Effector memory CD8-positive, alpha-beta T cell (primary cell): ENCODE measurements around the gene PDLIM4.

Source experiments
- ATAC-seq: fragments of 150-1000 bp; cut with Tn5 transposase; replicated peaks from 2 replicates; pipeline ENCODE4 v1.10.0; 2021; ENCODE audit warnings: mild to moderate bottlenecking, moderate library complexity
- DNase-seq, 3 experiments: peaks; one replicate each; pipeline ENCODE4 v3.0.0; 2021
- H3K27ac Mint-ChIP-seq, 2 donors: one replicate each; pipeline ENCODE4 v1.8.0; 2022; ENCODE audit warnings: mild to moderate bottlenecking in 2 of 2, mixed read lengths in 2 of 2, moderate library complexity in 2 of 2
- H3K27me3 Mint-ChIP-seq, 2 donors: one replicate each; pipeline ENCODE4 v1.8.0; 2022; ENCODE audit warnings: mixed read lengths in 2 of 2
- H3K36me3 Mint-ChIP-seq: one replicate; pipeline ENCODE4 v1.8.0; 2022; ENCODE audit warnings: mild to moderate bottlenecking, moderate library complexity, mixed read lengths; ENCODE audit not compliant: insufficient read depth
- H3K4me1 Mint-ChIP-seq, 2 donors: one replicate each; pipeline ENCODE4 v1.8.0; 2022; ENCODE audit warnings: low read depth in 2 of 2, mixed read lengths in 2 of 2
- H3K4me3 Mint-ChIP-seq, 2 donors: one replicate each; pipeline ENCODE4 v1.8.0; 2022; ENCODE audit warnings: mild to moderate bottlenecking in 2 of 2, mixed read lengths in 2 of 2, moderate library complexity in 2 of 2
- H3K9me3 Mint-ChIP-seq, 2 donors: one replicate each; pipeline ENCODE4 v1.8.0; 2022; ENCODE audit warnings: mixed read lengths in 2 of 2

PDLIM4 gene

DNA sequence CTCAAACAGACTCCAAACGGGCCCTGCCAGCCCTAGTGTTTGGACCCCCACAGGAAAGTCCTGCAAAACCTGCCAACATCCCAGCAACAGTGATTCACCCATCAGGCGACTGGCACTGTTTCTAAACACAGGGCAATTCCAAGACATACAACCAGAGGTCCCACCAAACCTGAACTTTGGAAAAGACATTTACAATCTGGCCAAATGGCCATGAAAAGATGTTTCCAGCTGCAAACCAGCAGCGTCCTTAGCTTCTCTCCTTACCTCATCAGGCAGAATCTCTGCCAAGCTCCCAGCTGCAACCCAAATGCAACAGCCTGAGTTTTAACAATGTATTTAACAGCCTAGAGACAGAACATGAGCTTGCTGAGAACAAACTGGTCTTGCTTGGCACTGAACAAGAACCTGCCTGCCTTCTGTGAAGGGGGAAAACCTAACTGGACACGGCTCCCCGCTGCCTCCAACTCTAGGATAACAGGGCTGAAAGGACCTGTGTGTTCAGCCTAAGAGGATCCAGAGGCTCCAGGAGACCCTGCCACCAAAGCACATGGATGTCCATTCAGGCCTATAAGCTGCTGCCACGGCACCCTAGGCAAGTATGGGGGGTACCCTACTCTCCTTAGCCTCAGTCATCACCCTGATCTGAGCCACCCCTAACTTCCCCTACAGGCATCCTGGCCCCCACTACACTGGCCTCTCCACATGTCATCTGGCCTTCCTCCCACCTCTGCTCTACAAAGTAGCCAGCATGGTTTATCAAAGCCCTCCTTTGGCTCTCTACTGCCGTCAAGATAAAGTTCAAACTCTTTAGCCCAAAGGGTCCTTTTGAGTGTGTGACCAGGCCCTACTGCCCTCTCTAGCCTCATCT, 35.5 kb upstream of the PDLIM4 start:
- DNase-seq: no peak
- H3K36me3 Mint-ChIP-seq: no peaks in the 10 kb centered on the region
- H3K9me3 Mint-ChIP-seq: no peaks in the 10 kb centered on the region
- no peak for ATAC-seq
- H3K27me3 Mint-ChIP-seq: no peaks in the 10 kb centered on the region
- H3K4me1 Mint-ChIP-seq: peaks cover 0 to 2% of the 10 kb centered on the region in 2 donors
- no peak overlapping the region for H3K27ac Mint-ChIP-seq
- H3K4me3 Mint-ChIP-seq: no peak overlapping the region

GRCh38 chr5:132222649-132223038, 34.9 kb upstream of the PDLIM4 start:
- DNase-seq: no peak
- no peak overlapping the region for H3K27ac Mint-ChIP-seq
- H3K27me3 Mint-ChIP-seq: no peaks in the 10 kb centered on the region
- no peak overlapping the region for H3K4me3 Mint-ChIP-seq
- ATAC-seq: no peak
- no peaks in the 10 kb centered on the region for H3K36me3 Mint-ChIP-seq
- H3K4me1 Mint-ChIP-seq: peaks cover 0 to 2% of the 10 kb centered on the region in 2 donors
- H3K9me3 Mint-ChIP-seq: no peaks in the 10 kb centered on the region

DNA sequence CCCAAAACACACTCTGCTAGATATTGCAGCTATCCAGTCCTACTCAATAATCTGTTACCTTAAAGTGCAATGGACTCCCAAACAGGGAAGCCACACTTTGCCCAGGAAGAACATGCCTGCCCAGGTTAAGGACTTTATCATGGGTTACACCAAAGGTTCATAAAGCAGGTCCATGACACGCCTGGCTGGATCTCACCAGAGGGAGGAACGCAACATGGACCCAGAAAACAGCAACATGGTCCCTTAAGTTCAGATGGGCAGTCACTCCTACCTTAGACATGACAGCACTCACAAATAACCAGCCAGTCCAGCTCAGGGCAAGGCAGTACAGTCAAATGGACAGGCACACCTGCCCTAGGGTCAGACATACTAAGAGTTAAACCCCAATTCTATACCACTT, 33.6 kb upstream of the PDLIM4 start:
- H3K36me3 Mint-ChIP-seq: no peaks in the 10 kb centered on the region
- DNase-seq (no peak), ATAC-seq (no peak)
- H3K4me3 Mint-ChIP-seq: no peak overlapping the region
- peaks cover 0 to 4% of the 10 kb centered on the region in 2 donors for H3K4me1 Mint-ChIP-seq
- H3K27ac Mint-ChIP-seq: no peak overlapping the region
- no peaks in the 10 kb centered on the region for H3K9me3 Mint-ChIP-seq
- peaks cover under 1 to 2% of the 10 kb centered on the region in 2 donors for H3K27me3 Mint-ChIP-seq

- H3K4me1 Mint-ChIP-seq: peaks cover 0 to 7% of the 10 kb centered on the region in 2 donors
- no peak overlapping the region for H3K27ac Mint-ChIP-seq
- DNase-seq (no peak), ATAC-seq (no peak)
- H3K27me3 Mint-ChIP-seq: peaks cover 9% of the 10 kb centered on the region in 2 donors
- H3K4me3 Mint-ChIP-seq: no peak overlapping the region
- H3K9me3 Mint-ChIP-seq: no peaks in the 10 kb centered on the region
- no peaks in the 10 kb centered on the region for H3K36me3 Mint-ChIP-seq
Observed at GRCh38 chr5:132224716-132225115, 32.8 kb upstream of the PDLIM4 start.

- Mint-ChIP-seq H3K36me3 (no peaks in the 10 kb centered on the region), H3K4me1 (peaks cover 0 to 7% of the 10 kb centered on the region in 2 donors), H3K4me3 (peak overlapping the region in 1 of 2 donors; percentile 37), H3K9me3 (no peaks in the 10 kb centered on the region), H3K27me3 (peaks cover 9 to 13% of the 10 kb centered on the region in 2 donors), H3K27ac (no peak overlapping the region)
- ATAC-seq: no peak
- DNase-seq: no peak
Observed at GRCh38 chr5:132225165-132226032, 32.1 kb upstream of the PDLIM4 start.

- Mint-ChIP-seq H3K36me3 (no peaks in the 10 kb centered on the region), H3K27ac (no peak overlapping the region), H3K4me1 (peaks cover 0 to 11% of the 10 kb centered on the region in 2 donors), H3K27me3 (peaks cover 15 to 21% of the 10 kb centered on the region in 2 donors), H3K9me3 (no peaks in the 10 kb centered on the region), H3K4me3 (peak overlapping the region; percentile 2 to 48)
- no peak for DNase-seq
- no peak for ATAC-seq
Observed at GRCh38 chr5:132226516-132227234, 30.8 kb upstream of the PDLIM4 start.

GRCh38 chr5:132227235-132227484, 30.3 kb upstream of the PDLIM4 start:
- no peak for DNase-seq
- Mint-ChIP-seq H3K27ac (no peak overlapping the region), H3K4me3 (peak overlapping the region; percentile 2 to 48), H3K27me3 (peaks cover 15 to 21% of the 10 kb centered on the region in 2 donors), H3K4me1 (peaks cover 0 to 11% of the 10 kb centered on the region in 2 donors), H3K9me3 (no peaks in the 10 kb centered on the region), H3K36me3 (no peaks in the 10 kb centered on the region)
- ATAC-seq: no peak

DNA sequence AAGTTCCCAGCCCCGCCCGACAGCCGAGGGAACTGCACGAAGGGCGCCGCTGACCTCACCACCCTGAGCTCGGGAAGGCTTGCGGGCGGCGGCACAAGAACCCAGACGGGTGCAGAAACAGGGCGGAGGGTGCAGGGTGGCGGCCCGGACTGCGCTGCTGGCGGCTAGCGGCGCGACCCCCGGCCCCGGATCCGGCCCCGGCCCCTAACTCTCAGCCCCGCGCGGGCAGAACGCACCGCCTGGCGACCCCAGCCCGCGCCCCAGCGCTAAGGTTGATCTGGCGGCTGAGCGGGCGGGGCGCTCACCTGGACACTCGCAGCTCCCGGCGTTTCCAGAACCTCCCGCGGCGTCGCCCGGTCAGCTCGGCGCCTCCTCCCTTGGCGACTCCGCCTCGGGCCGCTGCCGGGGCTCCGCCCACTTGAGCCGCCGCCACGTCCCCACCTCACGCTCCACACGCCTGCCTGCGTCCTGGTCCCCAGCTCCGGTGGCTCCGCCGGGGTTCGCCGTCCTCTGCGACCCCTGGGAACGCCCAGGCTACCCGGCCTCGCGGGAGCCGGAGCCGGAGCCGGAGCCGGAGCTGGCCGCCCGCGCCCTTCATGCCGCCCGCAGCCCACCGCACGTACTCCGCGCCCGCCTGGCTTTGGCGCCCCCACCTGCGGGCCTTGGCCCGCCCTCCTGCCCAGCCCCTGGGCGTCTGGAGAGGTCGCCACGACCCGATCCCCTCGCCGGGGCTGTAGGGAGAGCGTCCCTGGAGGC, 29.8 kb upstream of the PDLIM4 start, which contains the start of gene P4HA2:
TSS of gene P4HA2 (minus strand) at position 369 of the 756 bp plus-strand sequence. CDS start 9,227 bp downstream, outside the sequence.
- DNase-seq: peak in 2 of 3 experiments; percentile 13
- peaks cover 0 to 11% of the 10 kb centered on the region in 2 donors for H3K4me1 Mint-ChIP-seq
- H3K27ac Mint-ChIP-seq: no peak within 1 kb of the TSS
- peak within 1 kb of the TSS; percentile 38 to 57 for H3K4me3 Mint-ChIP-seq
- H3K9me3 Mint-ChIP-seq: no peaks in the 10 kb centered on the region
- ATAC-seq: peak; percentile 81
- H3K36me3 Mint-ChIP-seq: no peaks in the 10 kb centered on the region
- peaks cover 15 to 25% of the 10 kb centered on the region in 2 donors for H3K27me3 Mint-ChIP-seq

- no peak for ATAC-seq
- H3K4me1 Mint-ChIP-seq: peaks cover 0 to 11% of the 10 kb centered on the region in 2 donors
- DNase-seq: no peak
- peaks cover 15 to 32% of the 10 kb centered on the region in 2 donors for H3K27me3 Mint-ChIP-seq
- no peaks in the 10 kb centered on the region for H3K9me3 Mint-ChIP-seq
- H3K36me3 Mint-ChIP-seq: no peaks in the 10 kb centered on the region
- peak overlapping the region; percentile 38 to 57 for H3K4me3 Mint-ChIP-seq
- H3K27ac Mint-ChIP-seq: no peak overlapping the region
Observed at GRCh38 chr5:132228241-132229035, 29.1 kb upstream of the PDLIM4 start.

DNA sequence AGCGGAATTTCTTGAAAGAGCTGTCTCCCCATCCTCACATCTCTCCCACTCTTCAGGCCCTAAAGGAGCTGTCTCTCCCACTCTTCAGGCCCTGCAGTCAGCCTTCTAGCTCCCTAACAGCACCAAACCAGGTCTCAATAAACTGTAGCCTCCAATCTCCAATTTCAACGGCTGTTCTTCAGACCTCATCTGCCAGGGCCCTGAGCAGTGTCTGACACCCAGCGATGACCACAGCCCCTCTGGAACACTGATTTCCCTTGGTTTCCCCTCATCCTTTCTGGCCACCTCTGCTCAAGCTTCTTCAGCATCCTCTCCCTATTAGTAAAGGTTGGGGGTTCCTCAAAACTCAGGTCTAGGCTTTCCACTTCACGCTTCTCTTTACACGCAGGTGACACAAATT, 28.3 kb upstream of the PDLIM4 start:
- Mint-ChIP-seq H3K36me3 (no peaks in the 10 kb centered on the region), H3K4me3 (peak overlapping the region; percentile 38 to 57), H3K27ac (no peak overlapping the region), H3K4me1 (peaks cover 0 to 11% of the 10 kb centered on the region in 2 donors), H3K9me3 (no peaks in the 10 kb centered on the region), H3K27me3 (peaks cover 15 to 32% of the 10 kb centered on the region in 2 donors)
- DNase-seq (no peak), ATAC-seq (no peak)

- H3K4me1 Mint-ChIP-seq: peaks cover 0 to 11% of the 10 kb centered on the region in 2 donors
- H3K27ac Mint-ChIP-seq: peak overlapping the region in 1 of 2 donors; percentile 29
- no peak for DNase-seq
- no peaks in the 10 kb centered on the region for H3K36me3 Mint-ChIP-seq
- no peak for ATAC-seq
- no peaks in the 10 kb centered on the region for H3K9me3 Mint-ChIP-seq
- peaks cover 15 to 32% of the 10 kb centered on the region in 2 donors for H3K27me3 Mint-ChIP-seq
- H3K4me3 Mint-ChIP-seq: no peak overlapping the region
Observed at GRCh38 chr5:132230871-132231270, 26.6 kb upstream of the PDLIM4 start.

DNA sequence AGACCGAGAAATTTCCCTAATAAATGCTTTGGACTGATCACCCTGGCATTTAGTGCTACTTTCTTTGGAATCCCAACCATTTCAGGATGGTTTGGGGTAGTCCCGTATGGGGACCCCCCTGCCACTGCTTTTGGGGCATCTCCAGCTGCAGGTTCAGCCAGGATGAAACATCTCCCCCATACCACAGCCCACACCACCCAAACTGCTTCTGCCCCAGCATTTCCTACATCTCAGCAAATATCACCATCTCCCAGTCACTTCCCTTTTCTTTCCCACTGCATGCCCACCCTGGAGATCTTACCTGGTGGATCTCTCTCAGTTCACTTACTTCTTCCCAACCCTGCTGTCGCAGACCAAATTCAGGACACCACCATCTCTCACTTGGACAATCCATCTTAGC, 25.0 kb upstream of the PDLIM4 start:
- no peaks in the 10 kb centered on the region for H3K9me3 Mint-ChIP-seq
- peaks cover 15 to 32% of the 10 kb centered on the region in 2 donors for H3K27me3 Mint-ChIP-seq
- H3K36me3 Mint-ChIP-seq: no peaks in the 10 kb centered on the region
- H3K4me1 Mint-ChIP-seq: peaks cover 0 to 9% of the 10 kb centered on the region in 2 donors
- H3K4me3 Mint-ChIP-seq: no peak overlapping the region
- DNase-seq (no peak), ATAC-seq (no peak)
- no peak overlapping the region for H3K27ac Mint-ChIP-seq
